ENCODE data around the gene SPDYC.
"Not testable (repeated sequence)": the region's sequence is repeated elsewhere in the genome, so short reads cannot be mapped to it uniquely, and the experiment has no call there.

SPDYC gene

DNA sequence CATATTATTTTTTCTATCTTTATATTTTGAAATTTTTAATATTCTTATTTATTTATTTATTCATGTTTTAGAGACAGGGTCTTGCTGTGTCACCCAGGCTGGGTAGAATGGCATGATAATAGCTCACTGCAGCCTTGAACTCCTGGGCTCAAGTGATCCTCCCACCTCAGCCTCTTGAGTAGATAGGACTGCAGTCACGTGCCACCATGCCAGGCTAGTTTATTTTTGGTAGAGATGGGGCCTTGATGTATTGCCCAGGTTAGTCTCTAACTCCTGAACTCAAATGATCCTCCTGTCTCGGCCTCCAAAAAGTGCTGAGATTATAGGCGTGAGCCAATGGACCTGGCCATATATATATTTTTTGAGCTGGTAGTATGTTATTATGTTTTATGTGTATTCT is 2.4 kb upstream of the SPDYC start:
- in situ Hi-C loops (cut with MboI; ENCODE audit: low sequenced_read_pairs), result no loop called here

DNA sequence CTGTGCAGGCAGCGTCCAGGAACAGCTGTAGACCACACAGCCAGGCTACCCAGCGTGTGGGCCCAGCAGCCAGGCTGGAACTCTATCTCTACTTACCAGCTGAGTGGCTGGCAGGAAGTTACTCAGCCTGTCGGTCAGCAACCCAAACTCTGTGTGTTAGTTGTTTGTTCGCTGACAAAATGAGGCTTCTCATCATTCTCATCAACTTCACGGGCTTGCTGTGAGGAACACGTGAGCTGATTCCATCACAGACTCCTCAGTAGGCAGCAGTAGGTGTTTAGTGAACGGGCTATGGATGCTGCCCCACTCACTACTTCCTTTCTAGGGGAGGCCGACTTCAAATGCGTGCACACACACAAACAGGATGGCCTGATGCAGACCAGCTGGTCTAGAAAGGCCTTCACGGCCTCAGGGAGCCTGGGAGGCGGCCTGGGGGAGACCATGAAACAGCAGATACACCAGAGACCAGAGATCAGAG is 830 bp upstream of the SPDYC start:
- in situ Hi-C loops (cut with MboI; ENCODE audit: low sequenced_read_pairs), result no loop called here

- in situ Hi-C loops (cut with MboI; ENCODE audit: low sequenced_read_pairs), result no loop called here
These were observed 2.6 kb downstream of the SPDYC start for GRCh38 chr11:65172600-65172999.

DNA sequence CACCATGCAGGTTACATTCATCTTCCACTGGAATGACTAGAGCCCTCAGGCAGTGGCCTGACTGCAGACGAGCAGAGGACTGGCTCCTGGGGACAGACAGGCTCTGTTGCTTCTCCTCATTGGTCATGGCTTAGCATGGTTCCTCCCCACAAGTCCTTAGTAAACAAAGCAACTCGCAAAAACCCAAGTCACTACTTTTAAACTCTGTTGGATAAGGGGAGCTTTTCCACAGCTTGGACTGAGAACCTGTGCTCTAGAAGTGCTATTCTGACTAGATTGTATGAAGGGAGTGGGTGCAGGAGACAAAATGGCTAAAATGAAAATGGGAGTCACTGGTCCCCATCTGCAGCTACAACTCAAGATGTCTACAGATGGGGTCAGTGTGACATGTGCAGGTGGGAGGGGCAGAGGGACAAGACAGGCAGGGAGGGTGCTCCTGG is 4.6 kb downstream of the SPDYC start:
- in situ Hi-C loops (cut with MboI; ENCODE audit: low sequenced_read_pairs), result not testable (repeated sequence)

- in situ Hi-C loops (cut with MboI; ENCODE audit: low sequenced_read_pairs), result no loop called here
These were observed 11.0 kb downstream of the SPDYC start for GRCh38 chr11:65180877-65181568.

DNA sequence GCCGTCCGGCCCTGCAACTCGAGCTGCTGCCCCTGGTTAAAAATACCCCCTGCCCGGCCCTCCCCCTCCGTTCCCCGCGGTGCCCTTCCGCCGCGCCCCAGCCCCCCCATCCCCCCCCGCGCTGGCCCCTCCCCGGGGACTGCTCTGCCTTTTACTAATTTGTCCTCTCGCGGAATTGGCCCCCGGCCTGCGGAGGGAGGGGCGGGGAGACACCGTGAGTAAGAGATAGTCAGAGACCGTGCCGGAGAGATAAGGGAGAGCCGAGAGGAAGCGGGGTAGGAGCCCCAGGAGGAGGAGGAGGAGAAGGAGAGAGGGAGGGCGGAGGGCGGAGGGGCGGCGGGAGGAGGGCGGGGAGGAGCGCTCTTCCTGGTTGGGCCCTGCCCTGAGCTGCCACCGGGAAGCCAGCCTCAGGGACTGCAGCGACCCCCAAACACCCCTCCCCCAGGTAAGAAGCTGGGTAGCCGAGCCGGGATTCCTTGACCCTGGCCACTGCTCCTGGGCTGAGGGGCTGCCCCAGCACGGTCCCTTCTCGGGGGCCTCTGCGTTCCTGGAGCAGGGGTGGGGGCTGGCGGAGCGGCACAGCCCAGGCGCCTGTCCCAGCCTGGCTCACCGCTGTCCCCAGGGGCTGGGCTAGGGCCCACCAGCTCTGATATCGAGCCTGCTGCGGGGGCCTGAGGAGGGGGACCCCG is 11.7 kb downstream of the SPDYC start, which contains the start of gene CAPN1:
CAPN1 (plus strand) TSS at position 360 of the 689 bp plus-strand sequence. CDS start 774 bp downstream, outside the sequence.
- in situ Hi-C loops (cut with MboI; ENCODE audit: low sequenced_read_pairs), result no loop called here

DNA sequence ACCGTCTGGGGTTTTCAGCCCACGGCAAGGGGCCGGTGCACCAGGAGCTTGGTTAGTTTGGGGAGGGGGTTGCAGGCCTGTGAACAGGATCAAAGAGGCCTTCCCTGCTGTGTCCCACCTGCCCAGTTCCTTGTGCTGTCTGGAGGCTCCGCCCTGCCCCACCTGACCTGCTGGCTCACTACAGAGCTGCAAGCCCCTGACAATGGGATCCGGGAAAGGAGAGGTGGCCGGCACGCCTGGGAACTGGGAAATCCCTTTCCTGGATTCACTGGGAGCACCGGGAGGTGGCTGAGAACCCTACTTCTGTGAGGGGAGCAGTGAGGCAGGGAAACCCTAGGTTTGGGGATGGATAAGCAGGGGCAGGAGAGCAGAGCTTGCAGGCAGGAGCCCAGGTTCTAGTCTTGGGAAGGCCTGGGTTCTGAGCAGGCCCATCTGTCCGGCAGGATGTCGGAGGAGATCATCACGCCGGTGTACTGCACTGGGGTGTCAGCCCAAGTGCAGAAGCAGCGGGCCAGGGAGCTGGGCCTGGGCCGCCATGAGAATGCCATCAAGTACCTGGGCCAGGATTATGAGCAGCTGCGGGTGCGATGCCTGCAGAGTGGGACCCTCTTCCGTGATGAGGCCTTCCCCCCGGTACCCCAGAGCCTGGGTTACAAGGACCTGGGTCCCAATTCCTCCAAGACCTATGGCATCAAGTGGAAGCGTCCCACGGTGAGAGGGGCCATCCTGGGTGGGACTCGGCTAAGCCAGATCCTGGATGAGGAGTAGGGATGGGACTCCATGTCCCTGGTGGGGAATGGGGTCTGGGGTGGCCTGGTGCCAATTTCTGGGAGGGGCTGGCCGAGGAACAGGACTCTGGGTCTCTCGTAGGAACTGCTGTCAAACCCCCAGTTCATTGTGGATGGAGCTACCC is 12.5 kb downstream of the SPDYC start:
- in situ Hi-C loops (cut with MboI; ENCODE audit: low sequenced_read_pairs), result no loop called here

GRCh38 chr11:65183201-65183891 is 13.3 kb downstream of the SPDYC start:
- in situ Hi-C loops (cut with MboI; ENCODE audit: low sequenced_read_pairs), result no loop called here

DNA sequence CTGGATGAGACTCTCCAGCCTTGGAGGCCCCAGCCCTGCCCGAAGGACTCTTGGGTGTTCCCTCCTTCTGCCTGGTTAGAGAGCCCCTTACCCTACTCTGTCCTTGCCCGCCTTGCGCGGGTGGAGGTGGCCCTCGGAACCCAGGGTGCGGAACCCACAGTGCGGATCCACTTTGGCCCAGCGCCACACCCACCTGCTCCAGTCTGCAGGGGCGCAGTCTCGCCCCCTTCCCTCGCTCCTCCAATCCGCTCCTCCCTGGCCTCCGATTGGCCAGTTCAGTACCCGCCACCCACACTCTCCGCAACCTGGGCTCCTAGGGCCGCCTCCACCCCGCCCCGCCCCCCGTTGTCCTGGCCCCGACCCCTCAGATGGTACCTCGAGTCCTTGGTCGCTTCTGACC is 14.1 kb downstream of the SPDYC start:
- in situ Hi-C loops (cut with MboI; ENCODE audit: low sequenced_read_pairs), result no loop called here

GRCh38 chr11:65185171-65185570 is 15.1 kb downstream of the SPDYC start:
- in situ Hi-C loops (cut with MboI; ENCODE audit: low sequenced_read_pairs), result no loop called here

DNA sequence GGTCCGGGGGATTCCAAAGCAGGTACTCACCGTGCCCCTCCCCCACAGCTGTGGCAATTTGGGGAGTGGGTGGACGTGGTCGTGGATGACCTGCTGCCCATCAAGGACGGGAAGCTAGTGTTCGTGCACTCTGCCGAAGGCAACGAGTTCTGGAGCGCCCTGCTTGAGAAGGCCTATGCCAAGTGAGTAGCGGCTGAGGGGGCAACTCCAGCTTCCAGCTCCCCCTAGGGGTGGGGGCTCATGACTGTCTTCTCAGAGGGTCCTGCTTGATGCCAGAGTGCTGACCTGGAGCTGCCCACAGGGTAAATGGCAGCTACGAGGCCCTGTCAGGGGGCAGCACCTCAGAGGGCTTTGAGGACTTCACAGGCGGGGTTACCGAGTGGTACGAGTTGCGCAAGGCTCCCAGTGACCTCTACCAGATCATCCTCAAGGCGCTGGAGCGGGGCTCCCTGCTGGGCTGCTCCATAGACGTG is 15.9 kb downstream of the SPDYC start:
- in situ Hi-C loops (cut with MboI; ENCODE audit: low sequenced_read_pairs), result no loop called here

GRCh38 chr11:65186701-65187100 is 16.7 kb downstream of the SPDYC start:
- in situ Hi-C loops (cut with MboI; ENCODE audit: low sequenced_read_pairs), result no loop called here

GRCh38 chr11:65187146-65187675 is 17.2 kb downstream of the SPDYC start:
- in situ Hi-C loops (cut with MboI; ENCODE audit: low sequenced_read_pairs), result no loop called here

GRCh38 chr11:65187971-65188461 is 18.0 kb downstream of the SPDYC start:
- in situ Hi-C loops (cut with MboI; ENCODE audit: low sequenced_read_pairs), result no loop called here

DNA sequence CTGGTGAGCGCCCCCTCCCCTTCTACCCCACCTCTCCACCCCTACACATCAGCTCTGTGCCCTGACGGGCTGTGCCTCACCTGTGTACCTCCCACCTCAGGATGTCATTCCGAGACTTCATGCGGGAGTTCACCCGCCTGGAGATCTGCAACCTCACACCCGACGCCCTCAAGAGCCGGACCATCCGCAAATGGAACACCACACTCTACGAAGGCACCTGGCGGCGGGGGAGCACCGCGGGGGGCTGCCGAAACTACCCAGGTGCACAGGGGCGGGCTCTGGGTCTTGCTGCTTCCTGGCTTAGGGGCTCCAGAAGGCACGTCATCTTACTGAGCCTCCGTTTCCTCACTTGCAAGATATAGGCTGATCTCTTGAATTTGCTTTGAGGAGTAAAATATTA is 18.5 kb downstream of the SPDYC start:
- in situ Hi-C loops (cut with MboI; ENCODE audit: low sequenced_read_pairs), result no loop called here

GRCh38 chr11:65189191-65189590 is 19.2 kb downstream of the SPDYC start:
- in situ Hi-C loops (cut with MboI; ENCODE audit: low sequenced_read_pairs), result no loop called here

DNA sequence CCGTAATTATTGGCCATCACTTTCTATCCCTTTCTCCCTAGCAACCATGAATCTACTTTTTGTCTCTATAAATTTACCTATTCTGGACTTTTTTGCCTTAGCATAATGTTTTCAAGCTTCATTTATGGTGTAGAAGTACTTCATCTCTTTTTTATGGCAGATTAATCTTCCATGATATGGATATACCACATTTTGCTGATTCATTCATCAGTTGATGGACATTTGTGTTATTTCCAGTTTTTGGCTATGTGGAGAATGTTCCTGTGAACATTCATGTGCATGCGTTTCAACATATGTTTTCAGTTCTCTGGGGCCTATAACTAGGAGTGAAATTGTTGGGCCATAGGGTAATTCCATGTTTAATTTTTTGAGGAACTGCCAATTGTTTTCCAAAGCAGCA is 24.5 kb downstream of the SPDYC start:
- in situ Hi-C loops (cut with MboI; ENCODE audit: low sequenced_read_pairs), result no loop called here

- in situ Hi-C loops (cut with MboI; ENCODE audit: low sequenced_read_pairs), result loop anchor here (10.0 kb wide), 1 partner anchor 51 kb away; no protein-coding TSS in a partner anchor
These were observed 34.1 kb downstream of the SPDYC start for GRCh38 chr11:65204143-65204542.

GRCh38 chr11:65204646-65205601 is 34.9 kb downstream of the SPDYC start:
- in situ Hi-C loops (cut with MboI; ENCODE audit: low sequenced_read_pairs), result loop anchor here (10.0 kb wide), 1 partner anchor 50 kb away; no protein-coding TSS in a partner anchor
